T-helper 17 cell (primary cell): ENCODE data around the gene RGS5. TPM values are rescaled to one million over a fixed set of nuclear protein-coding genes. Genes with fewer than 3 reads are reported as not detected.

Experiments used
- ATAC-seq: fragments of 150-1000 bp; cut with Tn5 transposase; 2 replicates; pipeline ENCODE4 v1.10.0; 2021; ENCODE audit warnings: mild to moderate bottlenecking, moderate library complexity
- DNase-seq, 3 donors: peaks; one replicate each; pipeline versions ENCODE4 v3.0.0 to v3.0.0-alpha.2; 2020 to 2021
- H3K9me3 ChIP-seq: one replicate; pipeline ENCODE4 v1.7.0; 2013; ENCODE audit warnings: low read length, mild to moderate bottlenecking; ENCODE audit not compliant: control insufficient read depth, poor library complexity, severe bottlenecking
- H3K27ac Mint-ChIP-seq: one replicate; pipeline ENCODE4 v1.8.0; 2022; ENCODE audit warnings: mild to moderate bottlenecking, moderate library complexity, mixed read lengths
- H3K27me3 Mint-ChIP-seq: one replicate; pipeline ENCODE4 v1.8.0; 2022; ENCODE audit warnings: mixed read lengths
- H3K36me3 Mint-ChIP-seq: one replicate; pipeline ENCODE4 v1.8.0; 2022; ENCODE audit warnings: low read depth, mixed read lengths
- H3K4me1 Mint-ChIP-seq: one replicate; pipeline ENCODE4 v1.8.0; 2022; ENCODE audit warnings: mild to moderate bottlenecking, mixed read lengths
- H3K4me3 Mint-ChIP-seq: one replicate; pipeline ENCODE4 v1.8.0; 2022; ENCODE audit warnings: mild to moderate bottlenecking, moderate library complexity, mixed read lengths
- total RNA-seq, 4 donors: library from RNA in 2 of 4; stranded (reverse) in 2 of 4; gene quantifications; one replicate each; pipeline ENCODE4 v1.2.3 and lab custom pipeline; 2022 to 2026

RGS5 gene
- total RNA-seq, 2 donors from 2014 or later = 0.94 to 1.3 TPM

GRCh38 chr1:163203561-163203960, 845 bp upstream of the RGS5 start:
- DNase-seq = no peak
- H3K9me3 ChIP-seq = no peaks in the 10 kb centered on the region
- H3K4me3 Mint-ChIP-seq = no peak overlapping the region
- no peaks in the 10 kb centered on the region for H3K4me1 Mint-ChIP-seq
- no peaks in the 10 kb centered on the region for H3K27me3 Mint-ChIP-seq
- no peak overlapping the region for H3K27ac Mint-ChIP-seq
- H3K36me3 Mint-ChIP-seq = peaks cover 2% of the 10 kb centered on the region
- ATAC-seq = no peak

GRCh38 chr1:163201906-163202305, 810 bp downstream of the RGS5 start:
- Mint-ChIP-seq H3K27ac (no peak overlapping the region), H3K36me3 (peaks cover 2% of the 10 kb centered on the region), H3K27me3 (no peaks in the 10 kb centered on the region), H3K4me1 (no peaks in the 10 kb centered on the region), H3K4me3 (no peak overlapping the region)
- DNase-seq (no peak), ATAC-seq (no peak)
- no peaks in the 10 kb centered on the region for H3K9me3 ChIP-seq

DNA sequence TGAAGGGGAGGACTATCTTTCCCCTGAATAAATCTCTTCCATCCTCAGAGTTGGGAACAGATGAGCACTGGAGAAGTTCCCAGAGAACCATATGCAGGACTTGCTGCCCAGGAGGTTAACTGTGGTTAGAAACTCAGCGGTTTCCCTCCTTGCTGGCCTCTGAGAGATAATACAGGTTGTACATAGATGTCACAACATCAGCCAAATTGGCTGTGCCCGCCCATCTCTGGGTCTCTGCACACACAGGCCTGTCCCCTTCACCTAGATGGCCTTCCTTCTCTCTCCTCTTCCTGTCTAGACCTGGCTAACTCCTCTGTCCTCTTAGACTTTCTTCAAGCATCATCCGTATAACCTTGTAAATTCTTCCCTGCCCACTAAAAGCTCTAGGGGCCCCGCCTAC, 5.7 kb downstream of the RGS5 start:
- H3K9me3 ChIP-seq = no peaks in the 10 kb centered on the region
- Mint-ChIP-seq H3K36me3 (no peaks in the 10 kb centered on the region), H3K27me3 (peaks cover 5% of the 10 kb centered on the region), H3K4me3 (no peak overlapping the region), H3K4me1 (no peaks in the 10 kb centered on the region), H3K27ac (no peak overlapping the region)
- no peak for DNase-seq
- no peak for ATAC-seq

DNA sequence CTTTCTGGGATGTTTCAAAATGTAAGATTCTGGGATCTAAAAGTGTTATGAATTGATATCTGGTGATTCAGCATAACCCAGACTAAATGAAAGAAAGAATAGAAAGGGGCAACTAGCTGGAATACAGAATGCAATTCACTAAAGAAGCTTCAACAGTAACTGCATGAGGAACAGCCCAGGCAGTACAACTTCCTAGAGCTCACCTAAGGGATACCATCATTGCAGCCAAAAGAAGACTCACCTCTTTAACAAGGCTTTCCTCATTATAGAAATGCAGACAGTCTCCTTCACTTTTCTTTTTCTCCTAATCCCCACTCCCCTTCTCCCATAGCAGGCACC, 6.3 kb downstream of the RGS5 start:
- DNase-seq = no peak
- Mint-ChIP-seq H3K27ac (no peak overlapping the region), H3K4me3 (no peak overlapping the region), H3K36me3 (no peaks in the 10 kb centered on the region), H3K27me3 (peaks cover 5% of the 10 kb centered on the region), H3K4me1 (no peaks in the 10 kb centered on the region)
- no peaks in the 10 kb centered on the region for H3K9me3 ChIP-seq
- ATAC-seq = no peak

GRCh38 chr1:163195728-163196448, 6.8 kb downstream of the RGS5 start:
- no peak for ATAC-seq
- Mint-ChIP-seq H3K27ac (no peak overlapping the region), H3K36me3 (no peaks in the 10 kb centered on the region), H3K4me1 (no peaks in the 10 kb centered on the region), H3K27me3 (peaks cover 5% of the 10 kb centered on the region), H3K4me3 (no peak overlapping the region)
- no peak for DNase-seq
- no peaks in the 10 kb centered on the region for H3K9me3 ChIP-seq

GRCh38 chr1:163191301-163191700, 11.4 kb downstream of the RGS5 start:
- Mint-ChIP-seq H3K27me3 (peaks cover 11% of the 10 kb centered on the region), H3K27ac (no peak overlapping the region), H3K4me1 (no peaks in the 10 kb centered on the region), H3K36me3 (no peaks in the 10 kb centered on the region), H3K4me3 (no peak overlapping the region)
- no peaks in the 10 kb centered on the region for H3K9me3 ChIP-seq
- ATAC-seq (no peak), DNase-seq (no peak)

DNA sequence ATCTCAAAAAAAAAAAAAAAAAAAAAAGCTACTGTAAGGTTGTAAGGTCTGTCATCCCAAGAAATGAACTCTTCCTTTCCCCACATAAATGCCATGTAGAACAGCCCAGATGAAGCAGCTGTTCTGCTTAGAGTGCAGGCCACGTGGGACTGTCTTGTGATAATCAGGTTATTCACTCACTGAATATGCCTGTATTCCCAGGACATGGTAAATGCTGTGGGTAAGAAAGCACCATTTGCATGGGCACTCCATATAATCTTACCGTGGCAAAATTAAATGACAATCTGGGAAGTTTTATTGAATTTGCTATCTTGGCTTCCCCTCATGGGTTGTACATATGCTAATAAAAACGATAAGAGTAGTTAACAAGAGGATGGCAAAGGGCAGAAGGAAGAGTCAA, 13.8 kb downstream of the RGS5 start:
- H3K27me3 Mint-ChIP-seq = peaks cover 19% of the 10 kb centered on the region
- DNase-seq (no peak), ATAC-seq (no peak)
- H3K4me3 Mint-ChIP-seq = no peak overlapping the region
- H3K4me1 Mint-ChIP-seq = no peaks in the 10 kb centered on the region
- H3K27ac Mint-ChIP-seq = no peak overlapping the region
- peaks cover 6% of the 10 kb centered on the region for H3K36me3 Mint-ChIP-seq
- H3K9me3 ChIP-seq = no peaks in the 10 kb centered on the region

GRCh38 chr1:163187849-163188248, 14.9 kb downstream of the RGS5 start:
- H3K27me3 Mint-ChIP-seq = peaks cover 21% of the 10 kb centered on the region
- ATAC-seq (no peak), DNase-seq (no peak)
- H3K4me1 Mint-ChIP-seq = no peaks in the 10 kb centered on the region
- no peak overlapping the region for H3K4me3 Mint-ChIP-seq
- H3K27ac Mint-ChIP-seq = no peak overlapping the region
- peaks cover 6% of the 10 kb centered on the region for H3K36me3 Mint-ChIP-seq
- no peaks in the 10 kb centered on the region for H3K9me3 ChIP-seq

DNA sequence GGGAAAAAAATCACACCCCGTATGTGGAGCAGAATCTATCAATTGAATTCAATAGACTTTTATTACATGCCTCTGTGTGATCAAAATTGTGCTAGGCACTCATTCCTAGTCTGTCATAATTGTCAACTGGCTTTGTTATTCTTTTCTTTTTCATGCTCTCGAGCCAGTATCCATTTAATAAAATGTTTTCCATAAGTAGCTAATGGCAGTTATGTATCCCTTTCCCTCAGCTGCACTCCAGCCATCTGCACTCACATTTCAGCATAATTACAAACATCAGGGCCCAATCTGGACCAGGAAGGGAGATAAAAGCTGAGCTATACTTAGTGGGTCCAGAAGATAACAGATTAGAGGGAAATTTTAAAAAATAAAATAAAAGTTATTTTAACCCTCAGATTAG, 15.9 kb downstream of the RGS5 start:
- Mint-ChIP-seq H3K4me1 (no peaks in the 10 kb centered on the region), H3K36me3 (peaks cover 6% of the 10 kb centered on the region), H3K27me3 (peaks cover 21% of the 10 kb centered on the region), H3K4me3 (no peak overlapping the region), H3K27ac (no peak overlapping the region)
- no peaks in the 10 kb centered on the region for H3K9me3 ChIP-seq
- no peak for DNase-seq
- no peak for ATAC-seq

DNA sequence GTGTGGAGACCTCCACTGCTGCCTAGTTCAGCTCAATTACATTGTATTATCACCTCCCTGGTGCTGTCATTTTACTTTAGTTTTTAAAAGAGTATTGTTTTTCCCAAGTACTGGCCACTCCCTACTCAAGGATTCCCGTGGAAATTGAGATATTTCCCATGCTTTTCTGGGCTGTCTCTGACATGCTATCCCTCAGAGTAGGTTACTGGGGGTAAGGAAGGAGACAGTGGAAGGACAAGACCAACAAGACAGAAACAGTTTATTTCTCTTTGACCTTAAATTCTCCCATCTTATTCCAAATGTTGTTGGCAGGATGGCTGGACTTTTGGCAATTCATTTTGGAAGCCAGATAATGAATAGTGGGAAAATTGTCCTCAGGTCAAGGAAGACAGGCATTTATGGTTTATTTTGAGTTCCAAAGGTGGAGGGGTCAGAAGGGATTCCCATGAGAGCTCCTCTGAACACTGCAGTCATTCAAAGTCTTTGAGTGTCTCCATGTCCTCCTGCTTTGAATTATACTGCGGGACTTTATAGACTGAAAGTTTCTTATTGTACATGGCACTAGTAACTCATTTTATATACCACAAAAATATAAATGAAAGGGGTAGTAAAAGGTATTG, 20.3 kb downstream of the RGS5 start:
- Mint-ChIP-seq H3K27me3 (peaks cover 15% of the 10 kb centered on the region), H3K4me3 (no peak overlapping the region), H3K4me1 (no peaks in the 10 kb centered on the region), H3K27ac (no peak overlapping the region), H3K36me3 (peaks cover 6% of the 10 kb centered on the region)
- no peak for DNase-seq
- H3K9me3 ChIP-seq = no peaks in the 10 kb centered on the region
- no peak for ATAC-seq

GRCh38 chr1:163178628-163179027, 24.1 kb downstream of the RGS5 start:
- DNase-seq = no peak
- Mint-ChIP-seq H3K36me3 (no peaks in the 10 kb centered on the region), H3K27me3 (peaks cover 20% of the 10 kb centered on the region), H3K27ac (no peak overlapping the region), H3K4me1 (peaks cover 5% of the 10 kb centered on the region), H3K4me3 (no peak overlapping the region)
- no peaks in the 10 kb centered on the region for H3K9me3 ChIP-seq
- ATAC-seq = no peak

DNA sequence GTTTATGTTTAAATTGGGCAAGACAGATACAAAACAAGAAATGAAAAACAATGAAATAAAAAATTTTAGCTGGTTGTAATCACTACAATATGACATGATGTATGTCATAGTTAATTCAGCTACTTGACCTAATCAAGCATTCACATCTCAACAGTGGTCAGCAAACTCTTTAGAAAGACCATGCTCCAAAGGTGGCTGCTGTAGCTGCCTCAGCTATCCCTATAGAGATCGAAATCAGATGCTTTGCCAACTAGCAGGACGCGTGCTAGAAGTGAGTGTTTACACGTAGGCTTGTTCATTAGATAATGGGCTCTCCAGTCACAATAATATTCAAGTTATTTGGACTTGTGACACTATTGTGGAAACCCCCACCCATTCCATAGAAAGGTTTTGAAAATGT, 25.9 kb downstream of the RGS5 start:
- H3K4me3 Mint-ChIP-seq = no peak overlapping the region
- DNase-seq = no peak

GRCh38 chr1:163174524-163175437, 27.9 kb downstream of the RGS5 start:
- ATAC-seq (no peak), DNase-seq (peak in 1 of 3 donors; percentile 5)
- Mint-ChIP-seq H3K36me3 (no peaks in the 10 kb centered on the region), H3K27me3 (peaks cover 26% of the 10 kb centered on the region), H3K4me1 (peaks cover 5% of the 10 kb centered on the region), H3K27ac (no peak overlapping the region), H3K4me3 (no peak overlapping the region)
- no peaks in the 10 kb centered on the region for H3K9me3 ChIP-seq

More for the DNA sequence above, 25.9 kb downstream of the RGS5 start:
- Mint-ChIP-seq H3K27me3 (peaks cover 26% of the 10 kb centered on the region), H3K36me3 (no peaks in the 10 kb centered on the region), H3K27ac (no peak overlapping the region), H3K4me1 (peaks cover 5% of the 10 kb centered on the region)
- no peak for ATAC-seq
- no peaks in the 10 kb centered on the region for H3K9me3 ChIP-seq
